B cell (primary cell): ENCODE data around the gene TNFRSF1B. TPM values are rescaled to one million over a fixed set of nuclear protein-coding genes. Genes with fewer than 3 reads are reported as not detected.

Source experiments
- ATAC-seq: fragments of 200-7000 bp; cut with Tn5 transposase; one replicate; pipeline ENCODE4 v1.10.0; 2021; ENCODE audit warnings: low read depth, mild to moderate bottlenecking, moderate number of reproducible peaks, moderate library complexity
- CTCF ChIA-PET: fragments of 350-600 bp; sonication (Branson Sonifier 250); formaldehyde crosslinking; loops from one replicate; lab custom pipeline; 2021; ENCODE audit warnings: antibody characterized with exemption, inconsistent platforms; lab: Charles Lee
- POLR2A ChIA-PET: fragments of 350-600 bp; sonication (Branson Sonifier 250); formaldehyde crosslinking; loops from one replicate; lab custom pipeline; 2021; ENCODE audit warnings: antibody characterized with exemption; lab: Charles Lee
- DNase-seq: peaks from one replicate; pipeline ENCODE4 v3.0.0; 2013
- H2AFZ ChIP-seq: 2 replicates; pipeline ENCODE4 v1.6.1; 2012; ENCODE audit warnings: mild to moderate bottlenecking, low read depth, low read length; ENCODE audit not compliant: insufficient read depth, poor library complexity, severe bottlenecking
- H3K27ac ChIP-seq, 2 donors: 1 replicate in 1 of 2; 2 replicates in 1 of 2; pipeline ENCODE4 v1.5.1; 2012 to 2013; ENCODE audit warnings: low read length in 2 of 2, mild to moderate bottlenecking in 2 of 2, moderate library complexity in 1 of 2
- H3K27me3 ChIP-seq, 4 experiments: fragments of 200-600 bp in 1 of 4; sonication (generic) in 1 of 4; replicated peaks in 1 of 4; 1 replicate in 2 of 4; 2 replicates in 2 of 4; pipeline versions ENCODE4 v1.6.1 to v1.7.0; 2013 to 2016; ENCODE audit warnings: low read length in 3 of 4, mild to moderate bottlenecking in 2 of 4, mixed read lengths in 1 of 4, moderate library complexity in 1 of 4; ENCODE audit not compliant: insufficient read depth in 4 of 4, control insufficient read depth in 3 of 4; ENCODE audit errors: control extremely low read depth in 1 of 4
- H3K36me3 ChIP-seq, 2 experiments: replicated peaks in 1 of 2; 1 replicate in 1 of 2; 2 replicates in 1 of 2; pipeline versions ENCODE4 v1.6.1 to v1.7.1; 2013; ENCODE audit warnings: low read length in 1 of 2; ENCODE audit not compliant: insufficient read depth in 2 of 2, control insufficient read depth in 1 of 2; ENCODE audit errors: control extremely low read depth in 1 of 2, extremely low read depth in 1 of 2
- H3K4me1 ChIP-seq, 2 donors: fragments of 200-600 bp in 1 of 2; sonication (generic) in 1 of 2; 1 replicate in 1 of 2; 2 replicates in 1 of 2; pipeline versions ENCODE4 v1.5.1 to v1.6.1; 2013 to 2017; ENCODE audit warnings: low read length in 2 of 2; ENCODE audit not compliant: control insufficient read depth in 2 of 2, insufficient read depth in 2 of 2
- H3K4me2 ChIP-seq: replicated peaks from 2 replicates; pipeline ENCODE3; 2012; ENCODE audit warnings: mild to moderate bottlenecking, low read depth, low read length; ENCODE audit not compliant: poor library complexity, severe bottlenecking
- H3K4me3 ChIP-seq, 5 experiments: fragments of 200-600 bp in 1 of 5; sonication (generic) in 1 of 5; 1 replicate in 3 of 5; 2 replicates in 2 of 5; pipeline versions ENCODE4 v1.5.1 to v1.7.0; 2011 to 2016; ENCODE audit warnings: low read length in 4 of 5, mild to moderate bottlenecking in 4 of 5, low read depth in 2 of 5, control low read depth in 1 of 5, moderate library complexity in 1 of 5; ENCODE audit not compliant: insufficient read depth in 1 of 5; ENCODE audit errors: control extremely low read depth in 1 of 5, extremely low read depth in 1 of 5
- H3K79me2 ChIP-seq: fragments of 200-600 bp; sonication (generic); one replicate; pipeline ENCODE4 v1.6.0; 2016; ENCODE audit warnings: low read length; ENCODE audit not compliant: control insufficient read depth, insufficient read depth
- H3K9ac ChIP-seq: fragments of 200-600 bp; sonication (generic); 2 replicates; pipeline ENCODE4 v1.6.1; 2017; ENCODE audit warnings: mild to moderate bottlenecking, low read length, moderate library complexity
- H3K9me3 ChIP-seq, 3 donors: one replicate each; pipeline versions ENCODE4 v1.6.1 to v1.7.1; 2013; ENCODE audit warnings: low read length in 2 of 3; ENCODE audit not compliant: control insufficient read depth in 2 of 3, insufficient read depth in 1 of 3; ENCODE audit errors: control extremely low read depth in 1 of 3
- H4K20me1 ChIP-seq: 2 replicates; pipeline ENCODE4 v1.6.0; 2012; ENCODE audit warnings: mild to moderate bottlenecking, low read length; ENCODE audit not compliant: insufficient read depth, control insufficient read depth, poor library complexity, severe bottlenecking
- H3K27ac Mint-ChIP-seq: one replicate; pipeline ENCODE4 v1.8.0; 2021; ENCODE audit warnings: mixed read lengths
- H3K27me3 Mint-ChIP-seq: one replicate; pipeline ENCODE4 v1.8.0; 2021; ENCODE audit warnings: mixed read lengths
- H3K4me1 Mint-ChIP-seq: one replicate; pipeline ENCODE4 v1.8.0; 2021; ENCODE audit warnings: mixed read lengths
- H3K4me3 Mint-ChIP-seq: one replicate; pipeline ENCODE4 v1.8.0; 2021; ENCODE audit warnings: mixed read lengths
- H3K9me3 Mint-ChIP-seq: one replicate; pipeline ENCODE4 v1.8.0; 2022; ENCODE audit warnings: mixed read lengths; ENCODE audit not compliant: insufficient read depth
- EZH2 ChIP-seq: IDR thresholded peaks from 2 replicates; pipeline ENCODE4 v1.6.1; 2012; ENCODE audit warnings: borderline replicate concordance, low read depth, mild to moderate bottlenecking, moderate library complexity, low read length; ENCODE audit not compliant: insufficient read depth, poor library complexity, severe bottlenecking
- WGBS: methylation state at CpG from one replicate; pipeline ENCODE4 v1.1.5; 2013; ENCODE audit warnings: missing lambda C conversion rate; ENCODE audit not compliant: insufficient coverage; 5-methylcytosine and 5-hydroxymethylcytosine counted together
- intact Hi-C: fragments of 100-400 bp; cut with micrococcal nuclease; formaldehyde crosslinking; loops from one replicate; pipeline ENCODE4 v1.10.0; 2022
- polyA plus RNA-seq: library from polyadenylated mRNA; depleted of rRNA; stranded (reverse); fragments of >200 nt; gene quantifications from 2 replicates; pipeline ENCODE4 v1.2.3, GENCODE V29; 2012
- total RNA-seq, 2 donors: library from RNA; stranded (reverse); fragments of 120-200 nt in 1 of 2; gene quantifications; 1 replicate in 1 of 2; 2 replicates in 1 of 2; pipeline versions ENCODE4 v1.2.3 to v1.2.4, GENCODE V29; 2013 to 2022
- TF ChIP-seq, protein P1 (sequence below): fragments of 200-600 bp; IDR thresholded peaks from one replicate; pipeline ENCODE4 v1.8.0; 2022; ENCODE audit warnings: antibody characterized with exemption, mild to moderate bottlenecking

The TNFRSF1B gene
- total and polyA plus RNA-seq, 2 donors (not counting 1 experiment from before 2014, with no cell fraction given) = 37.7 to 99.4 TPM

- ChIA-PET CTCF (interaction anchor here (0.7 to 15.1 kb wide), 5 partner anchors 10 to 62 kb away, joined by 4 to 169 read pairs (median 16); no protein-coding TSS in a partner anchor), POLR2A (interaction anchor here (0.9 to 2.8 kb wide), 4 partner anchors 9 to 15 kb away, joined by 3 to 8 read pairs (median 4); no protein-coding TSS in a partner anchor)
- no peaks in the 10 kb centered on the region for H3K79me2 ChIP-seq
- H3K27ac ChIP-seq = peak overlapping the region in 1 of 2 donors; percentile 45
- no peak overlapping the region for H3K4me3 ChIP-seq
- H3K27me3 ChIP-seq = no peaks in the 10 kb centered on the region
- intact Hi-C loops = no loop called here
- ATAC-seq = no peak
- Mint-ChIP-seq H3K27ac (peak overlapping the region; percentile 89), H3K27me3 (no peaks in the 10 kb centered on the region), H3K4me3 (peak overlapping the region; percentile 26), H3K9me3 (no peaks in the 10 kb centered on the region), H3K4me1 (peaks cover 90% of the 10 kb centered on the region)
- H4K20me1 ChIP-seq = no peaks in the 10 kb centered on the region
- TF ChIP-seq EZH2 = no peak
- H3K9me3 ChIP-seq = peaks cover 0 to 26% (median 0%) of the 10 kb centered on the region in 3 donors
- no peak for DNase-seq
- H2AFZ ChIP-seq = peak overlapping the region; percentile 8
- no peaks in the 10 kb centered on the region for H3K36me3 ChIP-seq
- H3K4me1 ChIP-seq = peaks cover 89 to 100% of the 10 kb centered on the region in 2 donors
- WGBS = 81% methylated on average over 7 of the region's 8 CpGs
- H3K9ac ChIP-seq = no peak overlapping the region
- peak overlapping the region; percentile 14 for H3K4me2 ChIP-seq
Measured at GRCh38 chr1:12147201-12147701, 19.5 kb upstream of the TNFRSF1B start.

GRCh38 chr1:12148160-12148957, 18.4 kb upstream of the TNFRSF1B start:
- peak overlapping the region; percentile 72 for H3K4me2 ChIP-seq
- H2AFZ ChIP-seq = no peak overlapping the region
- H3K4me1 ChIP-seq = peaks cover 90 to 100% of the 10 kb centered on the region in 2 donors
- no peaks in the 10 kb centered on the region for H3K27me3 ChIP-seq
- no peak overlapping the region for H3K4me3 ChIP-seq
- H3K4me3 Mint-ChIP-seq = peak overlapping the region; percentile 65
- ChIA-PET CTCF (interaction anchor here (0.7 to 15.1 kb wide), 9 partner anchors 8 to 61 kb away, joined by 3 to 169 read pairs (median 8); partner anchors contain the start of gene TNFRSF1B), POLR2A (interaction anchor here (0.6 to 2.8 kb wide), 7 partner anchors 12 to 34 kb away, joined by 3 to 8 read pairs (median 3); partner anchors contain the start of gene TNFRSF1B)
- H4K20me1 ChIP-seq = no peaks in the 10 kb centered on the region
- no peaks in the 10 kb centered on the region for H3K79me2 ChIP-seq
- no peak for TF ChIP-seq EZH2
- TF ChIP-seq, protein P1, sequence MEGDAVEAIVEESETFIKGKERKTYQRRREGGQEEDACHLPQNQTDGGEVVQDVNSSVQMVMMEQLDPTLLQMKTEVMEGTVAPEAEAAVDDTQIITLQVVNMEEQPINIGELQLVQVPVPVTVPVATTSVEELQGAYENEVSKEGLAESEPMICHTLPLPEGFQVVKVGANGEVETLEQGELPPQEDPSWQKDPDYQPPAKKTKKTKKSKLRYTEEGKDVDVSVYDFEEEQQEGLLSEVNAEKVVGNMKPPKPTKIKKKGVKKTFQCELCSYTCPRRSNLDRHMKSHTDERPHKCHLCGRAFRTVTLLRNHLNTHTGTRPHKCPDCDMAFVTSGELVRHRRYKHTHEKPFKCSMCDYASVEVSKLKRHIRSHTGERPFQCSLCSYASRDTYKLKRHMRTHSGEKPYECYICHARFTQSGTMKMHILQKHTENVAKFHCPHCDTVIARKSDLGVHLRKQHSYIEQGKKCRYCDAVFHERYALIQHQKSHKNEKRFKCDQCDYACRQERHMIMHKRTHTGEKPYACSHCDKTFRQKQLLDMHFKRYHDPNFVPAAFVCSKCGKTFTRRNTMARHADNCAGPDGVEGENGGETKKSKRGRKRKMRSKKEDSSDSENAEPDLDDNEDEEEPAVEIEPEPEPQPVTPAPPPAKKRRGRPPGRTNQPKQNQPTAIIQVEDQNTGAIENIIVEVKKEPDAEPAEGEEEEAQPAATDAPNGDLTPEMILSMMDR = no peak
- ATAC-seq (no peak), DNase-seq (no peak)
- peaks cover 0 to 21% (median 0%) of the 10 kb centered on the region in 3 donors for H3K9me3 ChIP-seq
- peaks cover 90% of the 10 kb centered on the region for H3K4me1 Mint-ChIP-seq
- H3K27me3 Mint-ChIP-seq = no peaks in the 10 kb centered on the region
- no peaks in the 10 kb centered on the region for H3K36me3 ChIP-seq
- peak overlapping the region; percentile 24 for H3K9ac ChIP-seq
- WGBS = 47% methylated on average over 5 of the region's 8 CpGs
- H3K27ac Mint-ChIP-seq = peak overlapping the region; percentile 92
- H3K27ac ChIP-seq = peak overlapping the region; percentile 93
- intact Hi-C loops = no loop called here
- no peaks in the 10 kb centered on the region for H3K9me3 Mint-ChIP-seq
